DMS153 treated with DMSO at 0.1 percent for 48 hours (cell line): ENCODE data around the gene CACNA1C.

ENCODE experiments used
- DNase-seq: peaks from one replicate; lab custom pipeline; 2025; ENCODE audit not compliant: unreplicated experiment; lab: John Stamatoyannopoulos, UW

CACNA1C gene

GRCh38 chr12:2435511-2435910 lies 382.7 kb downstream of the CACNA1C start:
- no peak for DNase-seq

- DNase-seq, result no peak
These were observed 386.7 kb downstream of the CACNA1C start for GRCh38 chr12:2439332-2440100.

GRCh38 chr12:2443776-2444175 lies 391.0 kb downstream of the CACNA1C start:
- no peak for DNase-seq

GRCh38 chr12:2445968-2446367 lies 393.2 kb downstream of the CACNA1C start:
- no peak for DNase-seq

- DNase-seq, result no peak
These were observed 395.1 kb downstream of the CACNA1C start for GRCh38 chr12:2447861-2448260.

GRCh38 chr12:2449586-2449985 lies 396.8 kb downstream of the CACNA1C start:
- DNase-seq, result no peak

- DNase-seq, result no peak
These were observed 397.8 kb downstream of the CACNA1C start for GRCh38 chr12:2450553-2450952.

- DNase-seq, result no peak
These were observed 398.2 kb downstream of the CACNA1C start for GRCh38 chr12:2451025-2451424.

- DNase-seq, result no peak
These were observed 398.7 kb downstream of the CACNA1C start for GRCh38 chr12:2451497-2451896.

GRCh38 chr12:2453076-2453760 lies 400.4 kb downstream of the CACNA1C start:
- no peak for DNase-seq

- no peak for DNase-seq
These were observed 400.9 kb downstream of the CACNA1C start for GRCh38 chr12:2453761-2454090.

- DNase-seq, result no peak
These were observed 401.9 kb downstream of the CACNA1C start for GRCh38 chr12:2454601-2455177.

GRCh38 chr12:2455410-2455809 lies 402.6 kb downstream of the CACNA1C start:
- DNase-seq, result no peak

- DNase-seq, result no peak
These were observed 403.5 kb downstream of the CACNA1C start for GRCh38 chr12:2456122-2456812.

GRCh38 chr12:2456813-2457186 lies 404.0 kb downstream of the CACNA1C start:
- no peak for DNase-seq

GRCh38 chr12:2457215-2457932 lies 404.6 kb downstream of the CACNA1C start:
- DNase-seq, result no peak

GRCh38 chr12:2457933-2458414 lies 405.2 kb downstream of the CACNA1C start:
- no peak for DNase-seq

GRCh38 chr12:2460051-2460670 lies 407.4 kb downstream of the CACNA1C start:
- no peak for DNase-seq

- DNase-seq, result no peak
These were observed 408.3 kb downstream of the CACNA1C start for GRCh38 chr12:2461046-2461445.

- no peak for DNase-seq
These were observed 408.9 kb downstream of the CACNA1C start for GRCh38 chr12:2461645-2462044.

- DNase-seq, result no peak
These were observed 409.3 kb downstream of the CACNA1C start for GRCh38 chr12:2462087-2462486.
